HG03135 (cell line): Measurements from ENCODE around the gene CLEC4G.
A peak's percentile ranks its signal among the peaks of the same experiment; 100 is the strongest.

Source experiments
- ATAC-seq: cut with Tn5 transposase; IDR thresholded peaks from one replicate; pipeline ENCODE4 v1.9.1; 2021; ENCODE audit warnings: mild to moderate bottlenecking, moderate library complexity; ENCODE audit not compliant: unreplicated experiment

CLEC4G gene

GRCh38 chr19:7729831-7730285, 2.1 kb downstream of the CLEC4G start:
- no peak for ATAC-seq

- no peak for ATAC-seq
These were observed 2.7 kb downstream of the CLEC4G start for GRCh38 chr19:7729211-7729610.

DNA sequence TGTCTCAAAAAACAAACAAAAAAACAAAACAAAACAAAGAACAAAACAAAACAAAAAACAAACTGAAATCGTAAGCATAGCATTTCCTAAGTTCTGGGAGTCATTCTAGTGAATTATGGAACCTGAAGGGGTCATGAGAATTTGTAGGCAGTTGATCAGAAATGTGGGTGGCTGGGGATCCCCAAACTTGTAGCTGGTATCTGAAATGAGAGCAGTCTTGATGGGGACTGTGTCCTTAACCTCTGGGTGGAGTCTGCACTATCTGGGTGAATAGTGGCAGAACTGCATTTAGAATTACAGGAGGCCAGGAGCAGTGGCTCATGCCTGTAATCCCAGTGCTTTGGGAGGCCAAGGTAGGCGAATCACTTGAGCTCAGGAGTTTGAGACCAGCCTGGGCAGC, 6.1 kb downstream of the CLEC4G start:
- ATAC-seq = no peak

GRCh38 chr19:7722231-7722651, 9.7 kb downstream of the CLEC4G start:
- ATAC-seq = no peak

- ATAC-seq = no peak
These were observed 11.6 kb downstream of the CLEC4G start for GRCh38 chr19:7720351-7720750.

GRCh38 chr19:7718668-7719067, 13.2 kb downstream of the CLEC4G start:
- no peak for ATAC-seq

GRCh38 chr19:7716762-7717161, 15.1 kb downstream of the CLEC4G start:
- ATAC-seq = no peak

GRCh38 chr19:7715671-7716070, 16.2 kb downstream of the CLEC4G start:
- ATAC-seq = no peak

- no peak for ATAC-seq
These were observed 21.3 kb downstream of the CLEC4G start for GRCh38 chr19:7710616-7711015.

GRCh38 chr19:7709932-7710460, 21.9 kb downstream of the CLEC4G start:
- no peak for ATAC-seq

GRCh38 chr19:7706955-7707456, 24.9 kb downstream of the CLEC4G start:
- ATAC-seq = no peak

GRCh38 chr19:7706188-7706954, 25.5 kb downstream of the CLEC4G start:
- ATAC-seq = no peak

DNA sequence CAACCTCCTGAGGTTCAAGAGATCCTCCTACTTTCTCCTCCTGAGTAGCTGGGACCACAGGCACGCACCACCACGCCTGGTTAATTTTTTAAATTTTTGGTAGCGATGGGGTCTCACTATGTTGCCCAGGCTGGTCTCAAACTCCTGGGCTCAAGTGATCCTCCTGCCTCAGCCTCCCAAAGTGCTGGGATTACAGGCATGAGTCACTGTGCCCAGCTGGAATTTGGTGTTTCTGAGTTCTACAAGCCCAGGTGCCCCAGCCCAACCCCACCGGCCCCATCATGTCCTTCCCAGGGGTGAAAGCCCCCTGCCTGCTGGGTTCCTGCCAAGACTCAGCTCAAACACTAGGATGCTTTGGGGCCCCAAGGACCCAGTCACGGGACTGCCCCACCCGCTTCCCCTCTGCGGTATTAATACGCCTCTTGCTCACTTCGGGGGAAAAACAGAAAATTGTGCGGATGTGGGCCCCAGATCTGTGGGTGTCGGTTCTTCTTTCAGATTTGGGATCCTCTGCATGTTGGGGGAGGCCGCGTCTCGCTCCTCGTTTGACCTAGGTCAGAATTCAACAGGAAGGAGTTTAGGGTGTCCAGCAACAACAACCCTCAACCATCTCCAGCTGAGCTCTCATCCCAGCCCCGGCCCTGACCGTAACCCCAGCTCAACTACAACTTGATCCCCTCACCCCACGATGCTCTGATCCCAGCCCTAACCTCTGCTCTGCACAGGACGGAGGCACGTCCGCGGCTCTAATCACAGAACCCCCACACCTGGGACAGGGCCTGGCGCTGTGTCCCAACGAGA, 26.3 kb downstream of the CLEC4G start:
- peak; percentile 51 for ATAC-seq

- ATAC-seq = no peak
These were observed 27.4 kb downstream of the CLEC4G start for GRCh38 chr19:7704280-7705060.

DNA sequence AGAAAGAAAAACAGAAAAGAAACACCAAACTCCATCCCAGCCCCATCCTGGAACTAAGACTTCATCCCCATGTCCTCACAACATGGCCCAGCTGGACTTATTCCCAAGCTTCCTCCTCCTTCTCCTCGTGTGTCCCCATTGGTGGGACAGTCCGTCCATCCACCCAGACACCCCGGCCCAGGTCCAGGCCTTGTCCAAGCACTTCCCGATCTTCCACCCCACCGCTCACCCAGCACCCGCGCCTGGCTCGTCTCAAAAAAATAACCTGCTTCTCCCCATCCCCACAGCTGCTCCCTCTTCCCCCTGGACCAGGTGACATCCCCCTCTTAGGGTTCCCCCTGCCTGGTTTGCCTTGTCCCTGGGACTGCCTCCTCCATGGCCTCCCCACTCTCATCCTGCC, 28.6 kb downstream of the CLEC4G start:
- ATAC-seq = no peak

- ATAC-seq = peak; percentile 45
These were observed 30.1 kb downstream of the CLEC4G start, which contains the start of gene FCER2 for GRCh38 chr19:7701654-7702457. Gene FCER2 (minus strand): TSS chr19:7702131. CDS start chr19:7699760, 2,371 bp downstream.

- ATAC-seq = no peak
These were observed 30.8 kb downstream of the CLEC4G start for GRCh38 chr19:7701049-7701653.

GRCh38 chr19:7699417-7700401, 32.2 kb downstream of the CLEC4G start:
- no peak for ATAC-seq
